Measurements from ENCODE around the gene ADAMTS12. TPM values are rescaled to one million over a fixed set of nuclear protein-coding genes. Genes with fewer than 3 reads are reported as not detected.

Gene ADAMTS12
- total and polyA plus RNA-seq, 9 of the 15 experiments (the other 6 are each of a cell fraction or from before 2014, with no cell fraction given) = 0.11 TPM; not detected in 8

GRCh38 chr5:33592245-33592644 lies 299.5 kb downstream of the ADAMTS12 start:
- no peak for FAIRE-seq
- BruUV-seq (replicated peaks) = no TSS peak
- no peak overlapping the region for H2AFZ ChIP-seq (ENCODE audit: low read depth, low read length)
- WGBS (ENCODE audit: insufficient coverage, low coverage, missing lambda C conversion rate) = 0% methylated on average over 1 of the region's 1 CpG
- H3K4me2 ChIP-seq (ENCODE audit: insufficient read depth, low read length) = no peak overlapping the region
- no peak for ATAC-seq
- no peaks in the 10 kb centered on the region for H3K36me3 ChIP-seq (ENCODE audit: control insufficient read depth, insufficient read depth, low read length)
- H3K9ac ChIP-seq (ENCODE audit: insufficient read depth in 1 of 2, low read depth in 2 of 2, low read length in 2 of 2) = no peak overlapping the region
- DNase-seq (ENCODE audit: extremely low read depth in 1 of 4, low spot score in 3 of 4) = no peak
- ChIA-PET CTCF (ENCODE audit: low intra/inter-chr PET ratio) (interaction anchor here (0.6 kb wide), 1 partner anchor 375 kb away, joined by 3 read pairs; no protein-coding TSS in a partner anchor), POLR2A (interaction anchor here (0.7 kb wide), 1 partner anchor 31 kb away, joined by 3 read pairs; no protein-coding TSS in a partner anchor)
- no peaks in the 10 kb centered on the region for H4K20me1 ChIP-seq (replicated peaks; ENCODE audit: control insufficient read depth, insufficient read depth, low read length)
- H3K79me2 ChIP-seq (ENCODE audit: control insufficient read depth, insufficient read depth, low read length) = no peaks in the 10 kb centered on the region
- no peak overlapping the region for H3K27ac ChIP-seq (ENCODE audit: extremely low read depth, low read depth, low read length)
- H3K4me1 ChIP-seq (replicated peaks in 1 of 2; ENCODE audit: control insufficient read depth in 2 of 2, insufficient read depth in 2 of 2, low read length in 2 of 2) = peaks cover 0 to 4% of the 10 kb centered on the region in 2 experiments; a peak in 2 of 5 replicates
- TF ChIP-seq POLR2B (IDR thresholded peaks at IDR 0.05; ENCODE audit: low read depth, partially characterized antibody) = no peak
- no peak for TF ChIP-seq RAD21 (CRISPR knock-in tag; conservative IDR thresholded peaks at IDR 0.05 in 1 of 2, IDR thresholded peaks at IDR 0.05 in 1 of 2)
- no peak for TF ChIP-seq ZNF511 (CRISPR knock-in tag; IDR thresholded peaks at IDR 0.05)
- no peak for TF ChIP-seq HCFC1 (IDR thresholded peaks at IDR 0.05; ENCODE audit: low read depth, low read length)
- no peak for TF ChIP-seq FOS (IDR thresholded peaks at IDR 0.05; ENCODE audit: extremely low read depth, insufficient read length)
- intact Hi-C loops (cut with micrococcal nuclease) = no loop called here
- H3K9me3 ChIP-seq (replicated peaks; ENCODE audit: control insufficient read depth, insufficient read depth, low read depth, low read length) = no peaks in the 10 kb centered on the region
- in situ Hi-C loops (cut with MboI) = no loop called here
- peaks cover 0 to 5% of the 10 kb centered on the region in 2 experiments; a peak in 1 of 5 replicates for H3K27me3 ChIP-seq (ENCODE audit: control insufficient read depth in 2 of 2, insufficient read depth in 2 of 2, low read length in 2 of 2)
- H3K9me1 ChIP-seq (ENCODE audit: control insufficient read depth, insufficient read depth, low read length) = no peaks in the 10 kb centered on the region
- no peak overlapping the region for H3K4me3 ChIP-seq
